Activated CD8-positive, alpha-beta T cell treated with anti-CD3 and anti-CD28 coated beads, Interleukin-2, amount 10 ng/mL, durations not matched to agents 7 days and 5 days (primary cell): ENCODE data around the gene PPIL3. TPM values are rescaled to one million over a fixed set of nuclear protein-coding genes. Genes with fewer than 3 reads are reported as not detected.

Experiments used
- ATAC-seq: fragments of 150-1000 bp; cut with Tn5 transposase; one replicate; pipeline ENCODE4 v1.10.0; 2021; ENCODE audit warnings: moderate library complexity
- CTCF ChIA-PET: fragments of 350-600 bp; sonication (Branson Sonifier 250); formaldehyde crosslinking; loops from one replicate; lab custom pipeline; 2021; ENCODE audit warnings: antibody characterized with exemption; lab: Charles Lee
- POLR2A ChIA-PET: fragments of 350-600 bp; sonication (Branson Sonifier 250); formaldehyde crosslinking; loops from one replicate; lab custom pipeline; 2021; ENCODE audit warnings: antibody characterized with exemption; lab: Charles Lee
- DNase-seq: peaks from one replicate; pipeline ENCODE4 v3.0.0-alpha.2; 2020
- H3K27ac Mint-ChIP-seq: one replicate; pipeline ENCODE4 v1.8.0; 2021; ENCODE audit warnings: mild to moderate bottlenecking, mixed read lengths
- H3K27me3 Mint-ChIP-seq: one replicate; pipeline ENCODE4 v1.8.0; 2021; ENCODE audit warnings: low read depth, mixed read lengths
- H3K36me3 Mint-ChIP-seq: one replicate; pipeline ENCODE4 v1.8.0; 2021; ENCODE audit warnings: low read depth, mixed read lengths
- H3K4me1 Mint-ChIP-seq: one replicate; pipeline ENCODE4 v1.8.0; 2021; ENCODE audit warnings: low read depth, mixed read lengths
- H3K4me3 Mint-ChIP-seq: one replicate; pipeline ENCODE4 v1.8.0; 2021; ENCODE audit warnings: mild to moderate bottlenecking, mixed read lengths
- H3K9me3 Mint-ChIP-seq: one replicate; pipeline ENCODE4 v1.8.0; 2022; ENCODE audit warnings: mixed read lengths; ENCODE audit not compliant: insufficient read depth
- total RNA-seq, 2 experiments: library from RNA; stranded (reverse); gene quantifications; one replicate each; pipeline ENCODE4 v1.2.3, GENCODE V29; 2021

Gene PPIL3
- total RNA-seq, 2 experiments from 2014 or later, result 81.6 to 82.9 TPM

DNA sequence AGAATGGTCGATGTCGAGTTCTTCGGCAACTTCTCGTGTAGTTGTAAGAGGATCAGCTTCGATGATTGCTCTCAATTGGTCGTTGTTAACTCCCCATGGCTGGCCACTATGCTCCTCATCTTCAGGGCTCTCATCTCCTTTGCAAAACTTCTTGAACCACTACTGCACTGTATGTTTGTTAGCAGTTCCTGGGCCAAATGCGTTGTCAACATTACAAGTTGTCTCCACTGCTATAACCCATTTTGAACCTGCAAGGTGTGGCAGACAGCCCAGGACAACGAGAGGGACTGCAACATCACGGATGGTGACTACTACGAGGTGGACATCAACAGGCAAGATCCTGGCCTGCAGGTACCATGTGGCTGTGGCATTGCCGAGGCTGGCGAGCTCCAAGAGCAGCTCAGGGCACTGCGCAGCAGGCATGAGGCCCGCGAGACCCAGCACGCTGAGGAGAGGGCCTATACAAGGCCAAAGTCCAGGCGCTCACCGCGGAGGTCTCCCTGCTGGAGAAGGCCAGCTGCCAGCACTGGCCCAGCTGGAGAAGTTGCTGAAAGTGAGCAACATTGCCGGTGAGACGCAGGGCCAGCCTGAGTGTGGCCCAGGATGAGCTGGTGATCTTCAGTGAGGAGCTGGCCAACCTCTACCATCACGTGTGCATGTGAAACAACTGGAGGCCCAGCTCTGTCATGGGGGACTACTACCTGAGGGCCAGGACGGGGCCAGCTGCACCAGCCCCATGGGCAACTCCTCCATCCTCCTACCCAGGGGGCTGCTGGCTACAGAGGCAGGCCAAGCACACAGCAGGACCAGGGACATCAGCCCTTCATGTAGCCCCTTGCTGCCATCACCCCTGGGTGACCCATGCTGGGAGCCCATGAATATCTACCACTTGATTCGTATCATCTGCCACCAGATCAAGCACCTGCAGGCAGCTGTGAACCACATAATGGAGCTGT lies 44.6 kb downstream of the PPIL3 start:
- Mint-ChIP-seq H3K36me3 (no peaks in the 10 kb centered on the region), H3K27ac (no peak overlapping the region), H3K4me1 (no peaks in the 10 kb centered on the region), H3K27me3 (no peaks in the 10 kb centered on the region), H3K4me3 (no peak overlapping the region), H3K9me3 (no peaks in the 10 kb centered on the region)
- CTCF ChIA-PET, result interaction anchor here (1.5 kb wide), 1 partner anchor 131 kb away, joined by 4 read pairs; no protein-coding TSS in a partner anchor
- DNase-seq (no peak), ATAC-seq (no peak)
- POLR2A ChIA-PET, result interaction anchor here (1.1 to 1.7 kb wide), 2 partner anchors 12 to 26 kb away, joined by 3 to 5 read pairs; no protein-coding TSS in a partner anchor

DNA sequence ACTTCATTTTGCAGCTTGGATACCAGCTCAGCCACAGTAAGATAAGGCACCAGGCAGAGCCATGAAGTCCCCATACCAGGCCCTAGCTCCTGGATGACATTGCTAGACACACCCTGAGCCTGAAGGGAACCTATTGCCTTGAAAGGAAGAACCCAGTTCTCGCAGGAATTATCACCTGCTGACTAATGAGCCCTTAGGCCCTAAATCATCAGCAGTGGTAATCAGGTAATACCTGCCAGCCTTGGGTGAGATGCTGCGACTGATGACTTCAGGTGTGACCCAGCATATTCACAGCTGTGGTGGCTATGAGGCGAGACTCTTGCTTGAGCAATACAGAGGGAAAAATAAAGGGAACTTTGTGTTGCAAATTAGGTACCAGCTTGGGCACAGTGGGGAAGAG lies 49.4 kb downstream of the PPIL3 start:
- CTCF ChIA-PET, result no interaction called here
- Mint-ChIP-seq H3K27me3 (no peaks in the 10 kb centered on the region), H3K27ac (no peak overlapping the region), H3K4me1 (no peaks in the 10 kb centered on the region), H3K36me3 (peaks cover 2% of the 10 kb centered on the region), H3K9me3 (peaks cover 9% of the 10 kb centered on the region), H3K4me3 (no peak overlapping the region)
- POLR2A ChIA-PET, result interaction anchor here (0.6 to 1.1 kb wide), 2 partner anchors 11 to 327 kb away, joined by 3 read pairs; no protein-coding TSS in a partner anchor
- DNase-seq, result no peak
- no peak for ATAC-seq

- H3K4me1 Mint-ChIP-seq, result no peaks in the 10 kb centered on the region
- DNase-seq, result no peak
- peaks cover 2% of the 10 kb centered on the region for H3K27me3 Mint-ChIP-seq
- no peak overlapping the region for H3K4me3 Mint-ChIP-seq
- ChIA-PET CTCF (no interaction called here), POLR2A (no interaction called here)
- H3K27ac Mint-ChIP-seq, result no peak overlapping the region
- H3K9me3 Mint-ChIP-seq, result peaks cover 9% of the 10 kb centered on the region
- peaks cover 2% of the 10 kb centered on the region for H3K36me3 Mint-ChIP-seq
- ATAC-seq, result no peak
These were observed 54.2 kb downstream of the PPIL3 start for GRCh38 chr2:200834701-200835100.

- H3K27ac Mint-ChIP-seq, result no peak overlapping the region
- CTCF ChIA-PET, result interaction anchor here (1.7 kb wide), 1 partner anchor 116 kb away, joined by 7 read pairs; no protein-coding TSS in a partner anchor
These were observed 59.6 kb downstream of the PPIL3 start for GRCh38 chr2:200829258-200829655.

GRCh38 chr2:200828572-200829257 lies 60.2 kb downstream of the PPIL3 start:
- H3K4me3 Mint-ChIP-seq, result no peak overlapping the region
- H3K4me1 Mint-ChIP-seq, result no peaks in the 10 kb centered on the region
- ATAC-seq (no peak), DNase-seq (no peak)
- peaks cover 14% of the 10 kb centered on the region for H3K36me3 Mint-ChIP-seq
- ChIA-PET POLR2A (interaction anchor here (1.1 to 1.8 kb wide), 5 partner anchors 11 to 116 kb away, joined by 3 to 5 read pairs (median 4); partner anchors contain the start of gene BZW1), CTCF (interaction anchor here (0.5 to 1.7 kb wide), 2 partner anchors 116 to 237 kb away, joined by 3 to 7 read pairs; no protein-coding TSS in a partner anchor)
- no peaks in the 10 kb centered on the region for H3K9me3 Mint-ChIP-seq
- no peak overlapping the region for H3K27ac Mint-ChIP-seq
- peaks cover 2% of the 10 kb centered on the region for H3K27me3 Mint-ChIP-seq

More at GRCh38 chr2:200829258-200829655, 59.6 kb downstream of the PPIL3 start:
- Mint-ChIP-seq H3K36me3 (peaks cover 14% of the 10 kb centered on the region), H3K9me3 (no peaks in the 10 kb centered on the region), H3K27me3 (peaks cover 2% of the 10 kb centered on the region), H3K4me1 (no peaks in the 10 kb centered on the region), H3K4me3 (no peak overlapping the region)
- no peak for ATAC-seq
- POLR2A ChIA-PET, result interaction anchor here (1.4 to 1.8 kb wide), 3 partner anchors 10 to 116 kb away, joined by 3 to 5 read pairs (median 4); no protein-coding TSS in a partner anchor
- no peak for DNase-seq

GRCh38 chr2:200828104-200828503 lies 60.8 kb downstream of the PPIL3 start:
- ATAC-seq (no peak), DNase-seq (no peak)
- CTCF ChIA-PET, result interaction anchor here (0.5 to 1.7 kb wide), 2 partner anchors 115 to 238 kb away, joined by 3 to 7 read pairs; no protein-coding TSS in a partner anchor
- POLR2A ChIA-PET, result interaction anchor here (1.1 to 1.8 kb wide), 6 partner anchors 12 to 115 kb away, joined by 3 to 5 read pairs (median 4); partner anchors contain the start of genes BZW1 and CLK1
- Mint-ChIP-seq H3K27me3 (peaks cover 2% of the 10 kb centered on the region), H3K4me3 (no peak overlapping the region), H3K4me1 (no peaks in the 10 kb centered on the region), H3K27ac (no peak overlapping the region), H3K9me3 (no peaks in the 10 kb centered on the region), H3K36me3 (peaks cover 14% of the 10 kb centered on the region)

DNA sequence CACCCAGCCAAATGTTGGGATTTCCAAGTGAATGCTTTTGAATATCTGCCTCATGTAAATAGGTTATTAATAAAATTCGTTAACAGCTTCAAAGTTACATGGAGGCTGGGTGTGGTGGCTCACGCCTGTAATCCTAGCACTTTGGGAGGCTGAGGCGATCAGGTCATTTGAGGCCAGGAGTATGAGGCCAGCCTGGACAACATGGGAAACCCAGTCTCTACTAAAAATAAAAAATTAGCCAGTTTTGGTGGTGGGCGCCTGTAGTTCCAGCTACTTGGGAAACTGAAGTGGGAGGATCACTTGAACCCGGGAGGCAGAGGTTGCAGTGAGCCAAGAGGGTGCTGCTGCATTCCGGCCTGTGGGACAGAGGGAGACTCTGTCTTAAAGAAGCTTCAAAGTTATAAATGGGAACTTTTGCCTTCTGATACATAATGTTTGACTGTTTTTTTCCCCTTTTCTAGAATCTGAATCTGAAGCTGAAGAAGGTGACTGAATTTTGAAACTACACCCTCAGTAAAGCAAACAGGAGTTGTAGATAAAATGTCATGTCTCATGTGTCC lies 67.1 kb downstream of the PPIL3 start:
- Mint-ChIP-seq H3K36me3 (peaks cover 51% of the 10 kb centered on the region), H3K4me1 (no peaks in the 10 kb centered on the region), H3K27me3 (no peaks in the 10 kb centered on the region), H3K4me3 (no peak overlapping the region), H3K9me3 (no peaks in the 10 kb centered on the region), H3K27ac (no peak overlapping the region)
- ChIA-PET CTCF (interaction anchor here (0.7 to 1.1 kb wide), 3 partner anchors 24 to 108 kb away, joined by 3 read pairs; no protein-coding TSS in a partner anchor), POLR2A (interaction anchor here (0.7 to 3.1 kb wide), 3 partner anchors 9 to 42 kb away, joined by 3 to 15 read pairs (median 4); partner anchors contain the start of gene CLK1)
- ATAC-seq, result no peak
- no peak for DNase-seq

Other genes with a start within 250 kb of the PPIL3 start
- 100 to 1,000 TPM; 276 to 304 TPM for gene BZW1, start 77.2 kb downstream of the PPIL3 start, total RNA-seq
- 100 to 1,000 TPM; 122 to 126 TPM for gene CLK1, start 24.4 kb downstream of the PPIL3 start, total RNA-seq
- gene NIF3L1, start 294 bp upstream of the PPIL3 start, total RNA-seq, result 10 to 100 TPM; 37.0 to 39.0 TPM
- 10 to 100 TPM; 47.4 to 57.2 TPM for gene ORC2, start 74.6 kb upstream of the PPIL3 start, total RNA-seq
- 10 to 100 TPM; 35.9 to 40.2 TPM for gene HYCC2, start 182.6 kb upstream of the PPIL3 start, total RNA-seq
- gene NDUFB3, start 182.9 kb upstream of the PPIL3 start, total RNA-seq, result 100 to 1,000 TPM; 167 to 173 TPM
- gene CFLAR, start 227.1 kb upstream of the PPIL3 start, total RNA-seq, result 10 to 100 TPM; 90.4 to 95.0 TPM